B cell (primary cell): Measurements from ENCODE around the gene GAB4. TPM values are rescaled to one million over a fixed set of nuclear protein-coding genes. Genes with fewer than 3 reads are reported as not detected.

ENCODE experiments used
- ATAC-seq: fragments of 200-7000 bp; cut with Tn5 transposase; one replicate; pipeline ENCODE4 v1.10.0; 2021; ENCODE audit warnings: low read depth, mild to moderate bottlenecking, moderate number of reproducible peaks, moderate library complexity
- CTCF ChIA-PET: fragments of 350-600 bp; sonication (Branson Sonifier 250); formaldehyde crosslinking; loops from one replicate; lab custom pipeline; 2021; ENCODE audit warnings: antibody characterized with exemption, inconsistent platforms; lab: Charles Lee
- POLR2A ChIA-PET: fragments of 350-600 bp; sonication (Branson Sonifier 250); formaldehyde crosslinking; loops from one replicate; lab custom pipeline; 2021; ENCODE audit warnings: antibody characterized with exemption; lab: Charles Lee
- DNase-seq: peaks from one replicate; pipeline ENCODE4 v3.0.0; 2013
- H2AFZ ChIP-seq: 2 replicates; pipeline ENCODE4 v1.6.1; 2012; ENCODE audit warnings: mild to moderate bottlenecking, low read depth, low read length; ENCODE audit not compliant: insufficient read depth, poor library complexity, severe bottlenecking
- H3K27ac ChIP-seq, 2 donors: 1 replicate in 1 of 2; 2 replicates in 1 of 2; pipeline ENCODE4 v1.5.1; 2012 to 2013; ENCODE audit warnings: low read length in 2 of 2, mild to moderate bottlenecking in 2 of 2, moderate library complexity in 1 of 2
- H3K27me3 ChIP-seq, 4 experiments: fragments of 200-600 bp in 1 of 4; sonication (generic) in 1 of 4; replicated peaks in 1 of 4; 1 replicate in 2 of 4; 2 replicates in 2 of 4; pipeline versions ENCODE4 v1.6.1 to v1.7.0; 2013 to 2016; ENCODE audit warnings: low read length in 3 of 4, mild to moderate bottlenecking in 2 of 4, mixed read lengths in 1 of 4, moderate library complexity in 1 of 4; ENCODE audit not compliant: insufficient read depth in 4 of 4, control insufficient read depth in 3 of 4; ENCODE audit errors: control extremely low read depth in 1 of 4
- H3K36me3 ChIP-seq, 2 experiments: replicated peaks in 1 of 2; 1 replicate in 1 of 2; 2 replicates in 1 of 2; pipeline versions ENCODE4 v1.6.1 to v1.7.1; 2013; ENCODE audit warnings: low read length in 1 of 2; ENCODE audit not compliant: insufficient read depth in 2 of 2, control insufficient read depth in 1 of 2; ENCODE audit errors: control extremely low read depth in 1 of 2, extremely low read depth in 1 of 2
- H3K4me1 ChIP-seq, 2 donors: fragments of 200-600 bp in 1 of 2; sonication (generic) in 1 of 2; 1 replicate in 1 of 2; 2 replicates in 1 of 2; pipeline versions ENCODE4 v1.5.1 to v1.6.1; 2013 to 2017; ENCODE audit warnings: low read length in 2 of 2; ENCODE audit not compliant: control insufficient read depth in 2 of 2, insufficient read depth in 2 of 2
- H3K4me2 ChIP-seq: replicated peaks from 2 replicates; pipeline ENCODE3; 2012; ENCODE audit warnings: mild to moderate bottlenecking, low read depth, low read length; ENCODE audit not compliant: poor library complexity, severe bottlenecking
- H3K4me3 ChIP-seq, 5 experiments: fragments of 200-600 bp in 1 of 5; sonication (generic) in 1 of 5; 1 replicate in 3 of 5; 2 replicates in 2 of 5; pipeline versions ENCODE4 v1.5.1 to v1.7.0; 2011 to 2016; ENCODE audit warnings: low read length in 4 of 5, mild to moderate bottlenecking in 4 of 5, low read depth in 2 of 5, control low read depth in 1 of 5, moderate library complexity in 1 of 5; ENCODE audit not compliant: insufficient read depth in 1 of 5; ENCODE audit errors: control extremely low read depth in 1 of 5, extremely low read depth in 1 of 5
- H3K79me2 ChIP-seq: fragments of 200-600 bp; sonication (generic); one replicate; pipeline ENCODE4 v1.6.0; 2016; ENCODE audit warnings: low read length; ENCODE audit not compliant: control insufficient read depth, insufficient read depth
- H3K9ac ChIP-seq: fragments of 200-600 bp; sonication (generic); 2 replicates; pipeline ENCODE4 v1.6.1; 2017; ENCODE audit warnings: mild to moderate bottlenecking, low read length, moderate library complexity
- H3K9me3 ChIP-seq, 3 donors: one replicate each; pipeline versions ENCODE4 v1.6.1 to v1.7.1; 2013; ENCODE audit warnings: low read length in 2 of 3; ENCODE audit not compliant: control insufficient read depth in 2 of 3, insufficient read depth in 1 of 3; ENCODE audit errors: control extremely low read depth in 1 of 3
- H4K20me1 ChIP-seq: 2 replicates; pipeline ENCODE4 v1.6.0; 2012; ENCODE audit warnings: mild to moderate bottlenecking, low read length; ENCODE audit not compliant: insufficient read depth, control insufficient read depth, poor library complexity, severe bottlenecking
- H3K27ac Mint-ChIP-seq: one replicate; pipeline ENCODE4 v1.8.0; 2021; ENCODE audit warnings: mixed read lengths
- H3K27me3 Mint-ChIP-seq: one replicate; pipeline ENCODE4 v1.8.0; 2021; ENCODE audit warnings: mixed read lengths
- H3K4me1 Mint-ChIP-seq: one replicate; pipeline ENCODE4 v1.8.0; 2021; ENCODE audit warnings: mixed read lengths
- H3K4me3 Mint-ChIP-seq: one replicate; pipeline ENCODE4 v1.8.0; 2021; ENCODE audit warnings: mixed read lengths
- H3K9me3 Mint-ChIP-seq: one replicate; pipeline ENCODE4 v1.8.0; 2022; ENCODE audit warnings: mixed read lengths; ENCODE audit not compliant: insufficient read depth
- CTCF ChIP-seq: fragments of 200-600 bp; IDR thresholded peaks from one replicate; pipeline ENCODE4 v1.8.0; 2022; ENCODE audit warnings: antibody characterized with exemption, mild to moderate bottlenecking
- EZH2 ChIP-seq: IDR thresholded peaks from 2 replicates; pipeline ENCODE4 v1.6.1; 2012; ENCODE audit warnings: borderline replicate concordance, low read depth, mild to moderate bottlenecking, moderate library complexity, low read length; ENCODE audit not compliant: insufficient read depth, poor library complexity, severe bottlenecking
- WGBS: methylation state at CpG from one replicate; pipeline ENCODE4 v1.1.5; 2013; ENCODE audit warnings: missing lambda C conversion rate; ENCODE audit not compliant: insufficient coverage; 5-methylcytosine and 5-hydroxymethylcytosine counted together
- intact Hi-C: fragments of 100-400 bp; cut with micrococcal nuclease; formaldehyde crosslinking; loops from one replicate; pipeline ENCODE4 v1.10.0; 2022
- polyA plus RNA-seq: library from polyadenylated mRNA; depleted of rRNA; stranded (reverse); fragments of >200 nt; gene quantifications from 2 replicates; pipeline ENCODE4 v1.2.3, GENCODE V29; 2012
- total RNA-seq, 2 donors: library from RNA; stranded (reverse); fragments of 120-200 nt in 1 of 2; gene quantifications; 1 replicate in 1 of 2; 2 replicates in 1 of 2; pipeline versions ENCODE4 v1.2.3 to v1.2.4, GENCODE V29; 2013 to 2022

GAB4 gene
- total and polyA plus RNA-seq, 2 donors (not counting 1 experiment from before 2014, with no cell fraction given): not detected

- Histone ChIP-seq H3K9ac (no peak overlapping the region), H3K4me2 (no peak overlapping the region), H2AFZ (no peak overlapping the region), H3K27ac (no peak overlapping the region), H3K27me3 (no peaks in the 10 kb centered on the region), H3K4me1 (no peaks in the 10 kb centered on the region), H3K79me2 (no peaks in the 10 kb centered on the region), H4K20me1 (no peaks in the 10 kb centered on the region), H3K9me3 (no peaks in the 10 kb centered on the region), H3K36me3 (no peaks in the 10 kb centered on the region), H3K4me3 (no peak overlapping the region)
- H3K9me3 Mint-ChIP-seq: no peaks in the 10 kb centered on the region
- ChIA-PET CTCF (no interaction called here), POLR2A (no interaction called here)
- no peaks in the 10 kb centered on the region for H3K4me1 Mint-ChIP-seq
- ATAC-seq (no peak), DNase-seq (no peak)
- intact Hi-C loops: no loop called here
- WGBS: 87% methylated on average over 2 of the region's 2 CpGs
- TF ChIP-seq CTCF (no peak), EZH2 (no peak)
- H3K27me3 Mint-ChIP-seq: no peaks in the 10 kb centered on the region
- H3K4me3 Mint-ChIP-seq: no peak overlapping the region
- H3K27ac Mint-ChIP-seq: no peak overlapping the region
Observed at GRCh38 chr22:16958475-16958874, 49.5 kb downstream of the GAB4 start.

GRCh38 chr22:16957781-16958180, 50.2 kb downstream of the GAB4 start:
- no peak overlapping the region for H3K4me2 ChIP-seq
- H4K20me1 ChIP-seq: no peaks in the 10 kb centered on the region
- H3K27me3 ChIP-seq: no peaks in the 10 kb centered on the region
- no peaks in the 10 kb centered on the region for H3K79me2 ChIP-seq
- CTCF ChIA-PET: no interaction called here
- no peak overlapping the region for H3K9ac ChIP-seq
- TF ChIP-seq CTCF (no peak), EZH2 (no peak)
- no peak overlapping the region for H3K27ac ChIP-seq
- Mint-ChIP-seq H3K4me3 (no peak overlapping the region), H3K27ac (no peak overlapping the region), H3K27me3 (no peaks in the 10 kb centered on the region), H3K9me3 (no peaks in the 10 kb centered on the region), H3K4me1 (no peaks in the 10 kb centered on the region)
- POLR2A ChIA-PET: no interaction called here
- no peaks in the 10 kb centered on the region for H3K4me1 ChIP-seq
- no peak for ATAC-seq
- no peak for DNase-seq
- no peak overlapping the region for H2AFZ ChIP-seq
- no peaks in the 10 kb centered on the region for H3K36me3 ChIP-seq
- no peaks in the 10 kb centered on the region for H3K9me3 ChIP-seq
- intact Hi-C loops: no loop called here
- no peak overlapping the region for H3K4me3 ChIP-seq
- WGBS: 86% methylated on average over 7 of the region's 7 CpGs
